GM12878 (cell line): ENCODE data around the gene PCDHGC4. TPM values are rescaled to one million over a fixed set of nuclear protein-coding genes. Genes with fewer than 3 reads are reported as not detected.

Experiments
- ATAC-seq: fragments of 200-7000 bp; cut with Tn5 transposase; 3 replicates; pipeline ENCODE4 v1.9.1; 2020; ENCODE audit warnings: mild to moderate bottlenecking, moderate library complexity
- BruUV-seq: library from RNA; stranded (reverse); fragments of 400-500 nt; replicated peaks from 2 replicates; lab custom pipeline; 2021; lab: Mats Ljungman, UMichigan
- CTCF ChIA-PET: fragments of 300-600 bp; sonication (Branson Sonifier 250); formaldehyde crosslinking; extraction: SDS; loops from one replicate; lab custom pipeline; 2021; ENCODE audit warnings: inconsistent platforms; lab: Yijun Ruan, JAX
- POLR2A ChIA-PET: fragments of 350-600 bp; formaldehyde crosslinking; extraction: SDS; loops from one replicate; lab custom pipeline; 2021; ENCODE audit warnings: inconsistent platforms; lab: Charles Lee
- RAD21 ChIA-PET: fragments of 300-600 bp; sonication (Branson Sonifier 250); formaldehyde crosslinking; loops from one replicate; lab custom pipeline; 2023; ENCODE audit warnings: antibody characterized with exemption; ENCODE audit not compliant: unreplicated experiment; lab: Charles Lee
- SMC1A ChIA-PET: fragments of 300-600 bp; sonication (Branson Sonifier 250); formaldehyde crosslinking; loops from one replicate; lab custom pipeline; 2023; ENCODE audit not compliant: unreplicated experiment, uncharacterized antibody; lab: Charles Lee
- DNase-seq: peaks from one replicate; pipeline ENCODE4 v3.0.0-alpha.2; 2011; ENCODE audit warnings: low read depth, low spot score
- FAIRE-seq: peaks from 3 replicates; lab custom pipeline; 2011; peaks lifted over from hg19 to GRCh38; lab: Jason Lieb, UNC
- H2AFZ ChIP-seq: 2 replicates; pipeline ENCODE4 v1.6.0; 2011; ENCODE audit warnings: low read depth, low read length, control low read depth; ENCODE audit not compliant: control insufficient read depth
- H3K27ac ChIP-seq: 2 replicates; pipeline ENCODE4 v1.5.1; 2011; ENCODE audit warnings: control low read depth; ENCODE audit not compliant: control insufficient read depth, insufficient read depth
- H3K27me3 ChIP-seq, 2 experiments: replicated peaks in 1 of 2; 2 replicates each; pipeline versions ENCODE4 v1.6.0 to v1.6.1; 2011; ENCODE audit warnings: low read length in 1 of 2; ENCODE audit not compliant: control insufficient read depth in 2 of 2, insufficient read depth in 2 of 2
- H3K36me3 ChIP-seq, 2 experiments: 2 replicates each; pipeline ENCODE4 v1.5.1; 2011; ENCODE audit warnings: low read length in 1 of 2; ENCODE audit not compliant: control insufficient read depth in 2 of 2, insufficient read depth in 2 of 2
- H3K4me1 ChIP-seq: 2 replicates; pipeline ENCODE4 v1.6.1; 2011; ENCODE audit warnings: mild to moderate bottlenecking, low read length, moderate library complexity, mixed read lengths; ENCODE audit not compliant: control insufficient read depth, insufficient read depth
- H3K4me2 ChIP-seq: 2 replicates; pipeline ENCODE4 v1.6.0; 2011; ENCODE audit warnings: control low read depth; ENCODE audit not compliant: control insufficient read depth, insufficient read depth
- H3K4me3 ChIP-seq: fragments of 200-600 bp; sonication (generic); 2 replicates; pipeline ENCODE4 v1.5.1; 2016
- H3K79me2 ChIP-seq: 2 replicates; pipeline ENCODE4 v1.6.0; 2011; ENCODE audit warnings: low read length; ENCODE audit not compliant: control insufficient read depth, insufficient read depth
- H3K9ac ChIP-seq: 2 replicates; pipeline ENCODE4 v1.8.0; 2011; ENCODE audit warnings: low read length, control low read depth, mixed read lengths; ENCODE audit not compliant: control insufficient read depth, insufficient read depth
- H3K9me3 ChIP-seq: replicated peaks from 3 replicates; pipeline ENCODE4 v1.5.1; 2011; ENCODE audit warnings: mild to moderate bottlenecking, low read length; ENCODE audit not compliant: control insufficient read depth, insufficient read depth
- H4K20me1 ChIP-seq: 2 replicates; pipeline ENCODE4 v1.6.0; 2011; ENCODE audit not compliant: control insufficient read depth, insufficient read depth
- PKNOX1 ChIP-seq: fragments of 450-650 bp; IDR thresholded peaks from 2 replicates; pipeline ENCODE4 v1.6.1; 2016; ENCODE audit warnings: mild to moderate bottlenecking
- SKIL ChIP-seq: fragments of 450-650 bp; IDR thresholded peaks from 2 replicates; pipeline ENCODE4 v1.6.1; 2017; ENCODE audit warnings: mild to moderate bottlenecking, low read depth, inconsistent platforms; ENCODE audit not compliant: poor library complexity, severe bottlenecking
- SMAD5 ChIP-seq: IDR thresholded peaks from 2 replicates; pipeline ENCODE4 v1.6.1; 2016; ENCODE audit warnings: antibody characterized with exemption, low read depth
- WGBS: methylation state at CpG from one replicate; pipeline ENCODE4 v1.1.6; 2016; ENCODE audit warnings: low lambda C conversion rate; ENCODE audit not compliant: insufficient replicate concordance, insufficient coverage; ENCODE audit errors: missing lambda C conversion rate; 5-methylcytosine and 5-hydroxymethylcytosine counted together
- in situ Hi-C: fragments of 300-500 bp; cut with MboI; formaldehyde crosslinking; loops from 9 replicates; pipeline ENCODE4 v1.14.3; 2018; ENCODE audit warnings: mixed read lengths
- intact Hi-C: fragments of 100-400 bp; cut with micrococcal nuclease; formaldehyde crosslinking; loops from one replicate; pipeline ENCODE4 v1.14.2; 2022; ENCODE audit not compliant: unreplicated experiment
- polyA plus RNA-seq, 11 experiments: library from polyadenylated mRNA; depleted of rRNA in 4 of 11; unstranded in 6 of 11; stranded (reverse) in 5 of 11; fragments of >200 nt; fragmentation: Nextera tagmentation in 4 of 11; fragmentation: Illumina TruSeq in 1 of 11; extraction: Ambion mirVana in 4 of 11; extraction: Trizol in 1 of 11; gene quantifications; 1 replicate in 1 of 11; 2 replicates in 10 of 11; pipeline versions ENCODE4 v1.2.1 to v1.2.3, GENCODE V29; 2011 to 2016; ENCODE audit warnings: inconsistent platforms in 2 of 11, missing spikeins in 2 of 11, low read depth in 1 of 11
- total RNA-seq, 4 experiments: library from RNA; depleted of rRNA in 3 of 4; stranded (reverse); fragments of >200 nt in 3 of 4; fragmentation: Illumina TruSeq in 1 of 4; extraction: Trizol in 1 of 4; gene quantifications; 2 replicates each; pipeline versions ENCODE4 v1.2.1 to v1.2.3, GENCODE V29; 2013 to 2021

Gene PCDHGC4
- total and polyA plus RNA-seq, 10 of the 15 experiments (the other 5 are each of a cell fraction or from before 2014, with no cell fraction given) = 0.04 to 1.2 (median 0.52) TPM

- no peak for TF ChIP-seq SKIL
- no peak for TF ChIP-seq SMAD5
Measured at GRCh38 chr5:141518618-141519015, 33.8 kb downstream of the PCDHGC4 start (continued).

GRCh38 chr5:141519605-141520565 lies 35.1 kb downstream of the PCDHGC4 start:
- H3K36me3 ChIP-seq = peaks cover 18 to 51% of the 10 kb centered on the region in 2 experiments
- CTCF ChIA-PET = interaction anchor here (0.6 to 11.2 kb wide), 9 partner anchors 9 to 106 kb away, joined by 3 to 95 read pairs (median 5); partner anchors contain the start of genes PCDHGA10, PCDHGA12 and PCDHGC3
- H3K4me3 ChIP-seq = no peak overlapping the region
- H3K9me3 ChIP-seq = no peaks in the 10 kb centered on the region
- ATAC-seq (no peak), FAIRE-seq (no peak), DNase-seq (no peak)
- H3K27me3 ChIP-seq = no peaks in the 10 kb centered on the region
- H3K79me2 ChIP-seq = no peaks in the 10 kb centered on the region
- H3K4me1 ChIP-seq = peaks cover 20% of the 10 kb centered on the region
- 73% methylated on average over 3 of the region's 3 CpGs for WGBS
- H3K4me2 ChIP-seq = no peak overlapping the region
- no TSS peak for BruUV-seq
- in situ Hi-C loops = no loop called here
- SMC1A ChIA-PET = interaction anchor here (1.3 to 13.7 kb wide), 5 partner anchors 9 to 107 kb away, joined by 3 to 176 read pairs (median 3); partner anchors contain the start of genes PCDHGA10, PCDHGB7 and PCDHGC3
- H2AFZ ChIP-seq = no peak overlapping the region
- no peaks in the 10 kb centered on the region for H4K20me1 ChIP-seq
- no peak overlapping the region for H3K27ac ChIP-seq
- RAD21 ChIA-PET = interaction anchor here (6.2 kb wide), 1 partner anchor 45 kb away, joined by 66 read pairs; the partner anchor contains the start of gene PCDHGC3
- intact Hi-C loops = no loop called here
- POLR2A ChIA-PET = interaction anchor here (1.1 kb wide), 1 partner anchor 13 kb away, joined by 3 read pairs; no protein-coding TSS in a partner anchor
- no peak for TF ChIP-seq PKNOX1
- H3K9ac ChIP-seq = no peak overlapping the region
